ENCODE data around the gene PRKN.

PRKN gene

GRCh38 chr6:162151021-162151665 is 576.4 kb downstream of the PRKN start:
- TF ChIP-seq CTCF (IDR thresholded peaks at IDR 0.05; ENCODE audit: low read depth, low read length), result no peak
- H3K4me3 ChIP-seq (ENCODE audit: low read depth, low read length), result no peak overlapping the region

DNA sequence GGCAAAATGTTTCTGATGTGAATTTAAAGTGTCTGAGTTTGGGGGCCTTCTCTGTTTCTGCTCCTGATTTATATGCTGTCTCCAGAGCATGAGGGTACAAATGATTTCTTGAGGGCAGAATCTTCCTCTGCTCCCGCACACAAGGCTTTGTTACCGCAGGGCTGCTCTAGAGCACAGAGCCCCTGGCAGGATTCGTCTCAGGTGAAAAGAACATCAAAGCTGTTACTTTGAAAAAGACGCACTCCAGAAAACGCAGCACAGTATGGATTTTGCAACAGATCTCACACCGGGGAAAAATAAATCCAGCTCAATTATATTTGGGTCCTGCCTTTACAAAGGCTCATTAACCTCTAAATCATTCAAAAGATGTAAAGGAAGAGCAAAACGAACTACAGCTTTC is 577.3 kb downstream of the PRKN start:
- no peak overlapping the region for H3K4me3 ChIP-seq (ENCODE audit: low read depth, low read length)
- TF ChIP-seq CTCF (IDR thresholded peaks at IDR 0.05; ENCODE audit: low read depth, low read length), result no peak

DNA sequence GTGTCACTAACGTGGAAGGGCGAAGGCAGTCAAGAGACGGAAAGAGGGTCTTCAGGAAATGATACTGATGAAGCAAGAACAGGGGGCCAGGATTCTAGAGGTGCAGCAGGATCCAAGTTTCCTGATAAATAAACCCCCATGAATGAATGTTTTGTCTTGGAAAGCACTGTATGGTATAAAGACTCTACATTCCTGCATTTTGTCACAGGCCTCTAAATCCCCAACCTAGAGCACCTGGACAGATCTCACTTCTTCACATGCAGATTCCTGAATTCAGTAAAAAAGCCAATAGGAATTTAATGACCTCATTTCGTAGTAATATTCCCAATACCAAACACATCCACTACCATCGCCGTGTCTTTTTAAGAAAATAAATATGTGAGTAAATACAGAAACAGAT is 577.8 kb downstream of the PRKN start:
- no peak overlapping the region for H3K4me3 ChIP-seq (ENCODE audit: low read depth, low read length)
- no peak for TF ChIP-seq CTCF (IDR thresholded peaks at IDR 0.05; ENCODE audit: low read depth, low read length)

DNA sequence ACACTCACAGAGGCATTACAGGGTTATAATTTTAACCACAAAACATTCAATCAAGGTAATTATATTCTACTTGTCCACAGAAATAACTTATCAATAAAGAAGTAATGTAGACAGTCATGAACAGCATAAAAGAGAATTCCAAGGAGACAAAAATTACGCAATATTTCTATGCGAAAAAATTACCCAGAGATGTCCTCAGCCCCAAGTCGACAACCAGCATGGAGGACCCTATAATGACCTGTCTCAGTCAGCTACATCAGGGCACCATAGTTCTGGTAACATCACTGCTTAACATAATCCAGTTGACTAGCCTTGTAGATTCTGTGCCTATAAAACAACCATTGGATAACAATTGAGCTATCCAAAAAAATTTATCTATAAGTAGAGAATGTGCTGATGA is 579.8 kb downstream of the PRKN start:
- H3K4me3 ChIP-seq (ENCODE audit: low read depth, low read length), result no peak overlapping the region
- no peak for TF ChIP-seq CTCF (IDR thresholded peaks at IDR 0.05; ENCODE audit: low read depth, low read length)

DNA sequence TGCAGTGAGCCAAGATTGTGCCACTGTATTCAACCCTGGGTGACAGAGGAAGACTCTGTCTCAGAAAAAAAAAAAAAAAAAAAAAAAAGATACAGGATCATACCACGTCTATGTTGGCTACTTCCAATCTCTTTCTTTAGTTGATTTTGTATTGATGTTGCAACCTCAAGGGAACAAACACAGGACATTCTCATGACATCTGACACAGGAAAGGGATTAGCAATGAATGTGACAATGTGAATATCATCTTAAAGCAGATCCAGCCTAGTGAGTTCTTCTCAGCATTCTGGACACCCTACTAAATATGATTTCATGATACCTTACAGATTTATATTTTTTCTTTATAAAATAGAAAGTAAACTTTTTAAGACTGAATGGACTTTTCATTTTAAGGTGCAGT is 580.3 kb downstream of the PRKN start:
- no peak overlapping the region for H3K4me3 ChIP-seq (ENCODE audit: low read depth, low read length)
- no peak for TF ChIP-seq CTCF (IDR thresholded peaks at IDR 0.05; ENCODE audit: low read depth, low read length)

DNA sequence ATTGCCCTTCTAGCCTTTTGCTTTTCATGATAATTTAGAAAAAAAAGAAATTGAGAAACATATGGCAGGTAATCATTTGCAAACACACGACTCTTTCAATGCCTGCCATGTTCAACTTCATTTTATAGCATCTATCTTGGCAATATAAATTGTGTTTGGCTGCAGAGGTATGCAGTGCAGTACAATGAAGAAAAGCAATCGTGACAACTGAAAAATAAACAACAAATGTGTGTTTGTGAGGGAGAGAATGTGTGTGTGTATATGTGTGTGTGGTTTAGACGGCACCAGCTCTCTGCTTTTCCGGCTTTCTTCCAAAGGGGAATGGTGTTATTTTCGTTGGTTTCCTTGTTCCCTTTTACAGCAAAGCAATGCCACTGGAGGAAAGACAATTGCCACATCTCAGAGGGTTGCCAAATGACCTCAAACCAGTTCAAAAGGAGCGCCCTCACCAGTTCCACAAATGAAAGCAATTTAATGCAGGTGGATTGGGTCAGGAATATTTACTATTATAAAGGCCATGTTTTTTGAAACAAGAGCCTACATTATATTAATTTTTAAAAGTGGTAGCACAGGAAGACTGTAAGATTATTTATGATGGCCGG is 587.2 kb downstream of the PRKN start:
- TF ChIP-seq CTCF (IDR thresholded peaks at IDR 0.05; ENCODE audit: low read depth, low read length), result no peak
- H3K4me3 ChIP-seq (ENCODE audit: low read depth, low read length), result no peak overlapping the region

GRCh38 chr6:162125659-162126058 is 601.9 kb downstream of the PRKN start:
- H3K4me3 ChIP-seq (ENCODE audit: low read depth, low read length), result no peak overlapping the region
- no peak for TF ChIP-seq CTCF (IDR thresholded peaks at IDR 0.05; ENCODE audit: low read depth, low read length)

All from WI38 (cell line).